CD14-positive monocyte (primary cell): ENCODE data around the gene FBXL12. TPM values are rescaled to one million over a fixed set of nuclear protein-coding genes. Genes with fewer than 3 reads are reported as not detected.

Source experiments
- DNase-seq, 3 donors: peaks; one replicate each; pipeline ENCODE4 v3.0.0-alpha.2; 2011 to 2022
- H2AFZ ChIP-seq: 2 replicates; pipeline ENCODE4 v1.6.0; 2012; ENCODE audit warnings: mild to moderate bottlenecking, low read depth, low read length, inconsistent platforms; ENCODE audit not compliant: insufficient read depth, poor library complexity, severe bottlenecking
- H3K27ac ChIP-seq, 2 donors: 1 replicate in 1 of 2; 2 replicates in 1 of 2; pipeline ENCODE4 v1.5.1; 2012 to 2013; ENCODE audit warnings: low read length in 2 of 2, control low read depth in 1 of 2, inconsistent platforms in 1 of 2, low read depth in 1 of 2, mild to moderate bottlenecking in 1 of 2
- H3K27me3 ChIP-seq, 2 donors: one replicate each; pipeline versions ENCODE4 v1.6.0 to v1.6.1; 2011 to 2013; ENCODE audit warnings: low read length in 2 of 2; ENCODE audit not compliant: control insufficient read depth in 2 of 2, insufficient read depth in 2 of 2
- H3K36me3 ChIP-seq, 2 donors: replicated peaks in 1 of 2; 1 replicate in 1 of 2; 2 replicates in 1 of 2; pipeline versions ENCODE4 v1.5.1 to v1.6.1; 2012 to 2013; ENCODE audit warnings: low read length in 2 of 2, control low read depth in 1 of 2, inconsistent platforms in 1 of 2, mild to moderate bottlenecking in 1 of 2; ENCODE audit not compliant: insufficient read depth in 2 of 2, control insufficient read depth in 1 of 2
- H3K4me1 ChIP-seq, 2 donors: 1 replicate in 1 of 2; 2 replicates in 1 of 2; pipeline versions ENCODE4 v1.5.1 to v1.6.1; 2012 to 2013; ENCODE audit warnings: low read length in 2 of 2, control low read depth in 1 of 2, inconsistent platforms in 1 of 2, mild to moderate bottlenecking in 1 of 2, moderate library complexity in 1 of 2; ENCODE audit not compliant: insufficient read depth in 2 of 2, control insufficient read depth in 1 of 2
- H3K4me2 ChIP-seq: replicated peaks from 2 replicates; pipeline ENCODE3; 2012; ENCODE audit warnings: low read length, moderate library complexity, mild to moderate bottlenecking; ENCODE audit not compliant: poor library complexity, severe bottlenecking; ENCODE audit errors: extremely low read depth
- H3K4me3 ChIP-seq, 3 experiments: fragments of 200-600 bp in 1 of 3; sonication (generic) in 1 of 3; replicated peaks in 1 of 3; 1 replicate in 2 of 3; 2 replicates in 1 of 3; pipeline ENCODE4 v1.5.1; 2011 to 2013; ENCODE audit warnings: low read length in 3 of 3, mild to moderate bottlenecking in 3 of 3, control low read depth in 2 of 3, low read depth in 2 of 3, inconsistent platforms in 1 of 3, moderate library complexity in 1 of 3
- H3K79me2 ChIP-seq: 2 replicates; pipeline ENCODE4 v1.6.0; 2012; ENCODE audit warnings: mild to moderate bottlenecking, control low read depth, inconsistent platforms, low read length, moderate library complexity; ENCODE audit not compliant: insufficient read depth
- H3K9ac ChIP-seq: 2 replicates; pipeline ENCODE4 v1.6.0; 2017; ENCODE audit warnings: low read length, mild to moderate bottlenecking; ENCODE audit not compliant: insufficient read depth, poor library complexity, severe bottlenecking
- H3K9me3 ChIP-seq, 2 donors: replicated peaks in 1 of 2; 1 replicate in 1 of 2; 2 replicates in 1 of 2; pipeline versions ENCODE4 v1.5.1 to v1.6.1; 2012 to 2013; ENCODE audit warnings: low read length in 2 of 2, control low read depth in 1 of 2; ENCODE audit not compliant: control insufficient read depth in 1 of 2, insufficient read depth in 1 of 2
- H4K20me1 ChIP-seq: 2 replicates; pipeline ENCODE4 v1.6.0; 2012; ENCODE audit warnings: mild to moderate bottlenecking, low read length, control low read depth, moderate library complexity; ENCODE audit not compliant: insufficient read depth
- H3K27ac Mint-ChIP-seq, 7 donors: one replicate each; pipeline ENCODE4 v1.8.0; 2020; ENCODE audit warnings: mild to moderate bottlenecking in 7 of 7, mixed read lengths in 7 of 7, moderate library complexity in 6 of 7, inconsistent platforms in 2 of 7
- H3K27me3 Mint-ChIP-seq, 3 donors: one replicate each; pipeline ENCODE4 v1.8.0; 2021 to 2022; ENCODE audit warnings: low read depth in 3 of 3, mild to moderate bottlenecking in 3 of 3, mixed read lengths in 3 of 3, moderate library complexity in 3 of 3, inconsistent platforms in 1 of 3
- H3K36me3 Mint-ChIP-seq, 2 donors: one replicate each; pipeline ENCODE4 v1.8.0; 2020; ENCODE audit warnings: mixed read lengths in 2 of 2, inconsistent platforms in 1 of 2, mild to moderate bottlenecking in 1 of 2
- H3K4me1 Mint-ChIP-seq: one replicate; pipeline ENCODE4 v1.8.0; 2020; ENCODE audit warnings: mild to moderate bottlenecking, mixed read lengths
- H3K4me3 Mint-ChIP-seq, 2 donors: one replicate each; pipeline ENCODE4 v1.8.0; 2020; ENCODE audit warnings: mild to moderate bottlenecking in 2 of 2, mixed read lengths in 2 of 2, moderate library complexity in 1 of 2
- H3K9me3 Mint-ChIP-seq, 7 donors: one replicate each; pipeline ENCODE4 v1.8.0; 2020 to 2022; ENCODE audit warnings: mixed read lengths in 7 of 7, mild to moderate bottlenecking in 6 of 7, moderate library complexity in 6 of 7, inconsistent platforms in 2 of 7
- CTCF ChIP-seq: fragments of 200-600 bp; IDR thresholded peaks from one replicate; pipeline ENCODE4 v1.8.0; 2022; ENCODE audit warnings: antibody characterized with exemption, mild to moderate bottlenecking
- WGBS: methylation state at CpG from one replicate; pipeline ENCODE4 v1.1.5; 2013; ENCODE audit warnings: missing lambda C conversion rate; ENCODE audit not compliant: insufficient coverage; 5-methylcytosine and 5-hydroxymethylcytosine counted together
- intact Hi-C, 2 donors: fragments of 100-400 bp; cut with micrococcal nuclease; formaldehyde crosslinking; loops; one replicate each; pipeline versions ENCODE4 v1.15.0 to v1.15.1; 2023
- polyA plus RNA-seq, 3 donors: library from polyadenylated mRNA; depleted of rRNA in 1 of 3; unstranded in 2 of 3; stranded (reverse) in 1 of 3; fragments of 300-500 nt in 2 of 3; fragments of >200 nt in 1 of 3; fragmentation: Illumina TruSeq in 2 of 3; gene quantifications; 1 replicate in 2 of 3; 2 replicates in 1 of 3; pipeline ENCODE4 v1.2.3, GENCODE V29; 2012 to 2021
- small RNA-seq: library from RNA; depleted of rRNA; stranded (forward); fragments of <200 nt; gene quantifications from one replicate; pipeline ENCODE3, GENCODE V24; 2012; ENCODE audit warnings: low read depth; ENCODE audit not compliant: insufficient read length

Gene FBXL12
- polyA plus RNA-seq, 3 donors: 6.6 to 49.8 (median 8.1) TPM

GRCh38 chr19:9782338-9782737, 36.5 kb downstream of the FBXL12 start:
- no peak for TF ChIP-seq CTCF
- Histone ChIP-seq H3K4me3 (no peak overlapping the region), H3K9me3 (peaks cover 4 to 7% of the 10 kb centered on the region in 2 donors), H3K79me2 (peaks cover 6% of the 10 kb centered on the region), H3K36me3 (no peaks in the 10 kb centered on the region), H2AFZ (no peak overlapping the region), H3K27me3 (no peaks in the 10 kb centered on the region), H4K20me1 (no peaks in the 10 kb centered on the region), H3K4me2 (no peak overlapping the region), H3K4me1 (peaks cover 9 to 15% of the 10 kb centered on the region in 2 donors), H3K9ac (no peak overlapping the region), H3K27ac (no peak overlapping the region)
- Mint-ChIP-seq H3K27ac (peak overlapping the region in 1 of 7 donors; percentile 7), H3K4me3 (no peak overlapping the region), H3K27me3 (peaks cover 0 to 1% (median 0%) of the 10 kb centered on the region in 3 donors), H3K4me1 (peaks cover 19% of the 10 kb centered on the region), H3K9me3 (peaks cover 3 to 15% (median 12%) of the 10 kb centered on the region in 7 donors), H3K36me3 (no peaks in the 10 kb centered on the region)
- intact Hi-C loops: no loop called here
- 100% methylated on average over 1 of the region's 2 CpGs for WGBS
- DNase-seq: no peak

- H3K4me3 Mint-ChIP-seq: peak within 1 kb of the TSS; percentile 90 to 97
- peaks cover 8% of the 10 kb centered on the region for H3K4me1 Mint-ChIP-seq
- Histone ChIP-seq H2AFZ (peak within 1 kb of the TSS; percentile 97), H3K4me1 (peaks cover 15 to 16% of the 10 kb centered on the region in 2 donors), H3K4me2 (peak within 1 kb of the TSS; percentile 83), H4K20me1 (no peaks in the 10 kb centered on the region), H3K4me3 (peak within 1 kb of the TSS; percentile 47 to 94 (median 70)), H3K9me3 (peaks cover 14% of the 10 kb centered on the region in 2 donors), H3K36me3 (peaks cover 0 to 14% of the 10 kb centered on the region in 2 donors), H3K79me2 (peaks cover 19% of the 10 kb centered on the region), H3K27ac (peak within 1 kb of the TSS; percentile 87 to 99), H3K27me3 (no peaks in the 10 kb centered on the region), H3K9ac (peak within 1 kb of the TSS; percentile 85)
- intact Hi-C loops: loop anchor here in 1 of 2 donors (1.0 to 5.0 kb wide), 3 partner anchors 22 to 147 kb away; partner anchors contain the start of gene ZNF561
- H3K27ac Mint-ChIP-seq: peak within 1 kb of the TSS; percentile 97 to 99 (median 99)
- peaks cover 15 to 16% of the 10 kb centered on the region in 2 donors for H3K36me3 Mint-ChIP-seq
- H3K9me3 Mint-ChIP-seq: peaks cover 7 to 25% (median 18%) of the 10 kb centered on the region in 7 donors
- TF ChIP-seq CTCF: no peak
- H3K27me3 Mint-ChIP-seq: peaks cover 0 to 3% (median 0%) of the 10 kb centered on the region in 3 donors
- WGBS: under 1% methylated on average over 65 of the region's 65 CpGs
- DNase-seq: peak; percentile 93 to 95 (median 94)
Measured at GRCh38 chr19:9768175-9769112, 50.4 kb downstream of the FBXL12 start, which contains the start of gene ZNF846. TSS of gene ZNF846 (minus strand) at chr19:9768738. CDS start at chr19:9764950, 3,788 bp downstream.

Small RNA genes within 50 kb of the gene (small RNA-seq; reads per million reads assigned to genes)
- not detected for gene RF00156

Other genes with a start within 250 kb of the FBXL12 start
- 1 to 10 TPM; 1.5 to 7.2 (median 3.8) TPM for gene ZNF121, start 234.6 kb downstream of the FBXL12 start, polyA plus RNA-seq
- gene ZNF561, start 197.8 kb downstream of the FBXL12 start, polyA plus RNA-seq: 10 to 100 TPM; 11.0 to 14.3 (median 12.5) TPM
- 1 to 10 TPM; 3.3 to 7.9 (median 5.1) TPM for gene ZNF562, start 144.0 kb downstream of the FBXL12 start, polyA plus RNA-seq
- 1 to 10 TPM; 2.5 to 6.9 (median 6.5) TPM for gene ZNF846, start 50.3 kb downstream of the FBXL12 start, polyA plus RNA-seq
- gene UBL5, start 8.8 kb upstream of the FBXL12 start, polyA plus RNA-seq: 100 to 1,000 TPM; 713 to 783 (median 728) TPM
- gene PIN1, start 16.2 kb upstream of the FBXL12 start, polyA plus RNA-seq: 10 to 100 TPM; 67.4 to 79.8 (median 68.3) TPM
- gene OLFM2, start 117.4 kb upstream of the FBXL12 start, polyA plus RNA-seq: not detected
- not detected for gene COL5A3, start 191.4 kb upstream of the FBXL12 start, polyA plus RNA-seq
- gene RDH8, start 194.4 kb upstream of the FBXL12 start, polyA plus RNA-seq: not detected